WTC11 (cell line): ENCODE measurements around the gene VWA3B.
"Not testable (repeated sequence)": the region's sequence is repeated elsewhere in the genome, so short reads cannot be mapped to it uniquely, and the experiment has no call there.

Source experiments
- ELF4 ChIP-seq: sonication (generic); formaldehyde crosslinking; IDR thresholded peaks from 2 replicates; pipeline ENCODE4 v1.8.1; 2022; ENCODE audit warnings: low read depth, mild to moderate bottlenecking, moderate library complexity, missing genetic modification reagents
- GRHL2 ChIP-seq: fragments of 250-450 bp; sonication (Bioruptor Pico); IDR thresholded peaks from 2 replicates; pipeline ENCODE4 v1.8.0; 2022; ENCODE audit warnings: mild to moderate bottlenecking, moderate library complexity; ENCODE audit not compliant: insufficient replicate concordance, severe bottlenecking
- ZNF121 ChIP-seq: sonication (generic); formaldehyde crosslinking; IDR thresholded peaks from 2 replicates; pipeline ENCODE4 v1.8.0; 2023; ENCODE audit warnings: missing genetic modification reagents
- TF ChIP-seq, protein P1 (sequence below): fragments of 200-600 bp; IDR thresholded peaks from 2 replicates; pipeline ENCODE4 v1.8.0; 2022; ENCODE audit warnings: antibody characterized with exemption
- TF ChIP-seq, protein P2 (sequence below): sonication (generic); formaldehyde crosslinking; IDR thresholded peaks from 2 replicates; pipeline ENCODE4 v1.8.1; 2023; ENCODE audit warnings: mild to moderate bottlenecking, missing genetic modification reagents, borderline replicate concordance

DNA sequence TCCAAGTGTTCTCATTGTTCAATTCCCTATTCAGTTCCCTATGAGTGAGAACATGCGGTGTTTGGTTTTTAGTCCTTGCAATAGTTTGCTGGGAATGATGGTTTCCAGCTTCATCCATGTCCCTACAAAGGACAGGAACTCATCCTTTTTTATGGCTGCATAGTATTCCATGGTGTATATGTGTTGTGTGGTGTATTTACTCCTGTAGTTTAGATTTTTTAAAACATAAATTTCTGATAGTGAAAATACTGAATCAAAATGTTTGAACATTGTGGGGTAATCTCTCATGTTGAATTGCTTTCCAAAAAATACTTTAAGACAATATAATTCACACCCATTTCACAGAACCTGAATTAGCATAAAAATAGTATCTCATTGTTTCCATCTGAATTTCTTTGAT lies 60.9 kb downstream of the VWA3B start:
- not testable (repeated sequence) for TF ChIP-seq GRHL2, ELF4, ZNF121 (CRISPR knock-in tag)
- TF ChIP-seq, protein P1, sequence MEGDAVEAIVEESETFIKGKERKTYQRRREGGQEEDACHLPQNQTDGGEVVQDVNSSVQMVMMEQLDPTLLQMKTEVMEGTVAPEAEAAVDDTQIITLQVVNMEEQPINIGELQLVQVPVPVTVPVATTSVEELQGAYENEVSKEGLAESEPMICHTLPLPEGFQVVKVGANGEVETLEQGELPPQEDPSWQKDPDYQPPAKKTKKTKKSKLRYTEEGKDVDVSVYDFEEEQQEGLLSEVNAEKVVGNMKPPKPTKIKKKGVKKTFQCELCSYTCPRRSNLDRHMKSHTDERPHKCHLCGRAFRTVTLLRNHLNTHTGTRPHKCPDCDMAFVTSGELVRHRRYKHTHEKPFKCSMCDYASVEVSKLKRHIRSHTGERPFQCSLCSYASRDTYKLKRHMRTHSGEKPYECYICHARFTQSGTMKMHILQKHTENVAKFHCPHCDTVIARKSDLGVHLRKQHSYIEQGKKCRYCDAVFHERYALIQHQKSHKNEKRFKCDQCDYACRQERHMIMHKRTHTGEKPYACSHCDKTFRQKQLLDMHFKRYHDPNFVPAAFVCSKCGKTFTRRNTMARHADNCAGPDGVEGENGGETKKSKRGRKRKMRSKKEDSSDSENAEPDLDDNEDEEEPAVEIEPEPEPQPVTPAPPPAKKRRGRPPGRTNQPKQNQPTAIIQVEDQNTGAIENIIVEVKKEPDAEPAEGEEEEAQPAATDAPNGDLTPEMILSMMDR = not testable (repeated sequence)
- TF ChIP-seq, protein P2, sequence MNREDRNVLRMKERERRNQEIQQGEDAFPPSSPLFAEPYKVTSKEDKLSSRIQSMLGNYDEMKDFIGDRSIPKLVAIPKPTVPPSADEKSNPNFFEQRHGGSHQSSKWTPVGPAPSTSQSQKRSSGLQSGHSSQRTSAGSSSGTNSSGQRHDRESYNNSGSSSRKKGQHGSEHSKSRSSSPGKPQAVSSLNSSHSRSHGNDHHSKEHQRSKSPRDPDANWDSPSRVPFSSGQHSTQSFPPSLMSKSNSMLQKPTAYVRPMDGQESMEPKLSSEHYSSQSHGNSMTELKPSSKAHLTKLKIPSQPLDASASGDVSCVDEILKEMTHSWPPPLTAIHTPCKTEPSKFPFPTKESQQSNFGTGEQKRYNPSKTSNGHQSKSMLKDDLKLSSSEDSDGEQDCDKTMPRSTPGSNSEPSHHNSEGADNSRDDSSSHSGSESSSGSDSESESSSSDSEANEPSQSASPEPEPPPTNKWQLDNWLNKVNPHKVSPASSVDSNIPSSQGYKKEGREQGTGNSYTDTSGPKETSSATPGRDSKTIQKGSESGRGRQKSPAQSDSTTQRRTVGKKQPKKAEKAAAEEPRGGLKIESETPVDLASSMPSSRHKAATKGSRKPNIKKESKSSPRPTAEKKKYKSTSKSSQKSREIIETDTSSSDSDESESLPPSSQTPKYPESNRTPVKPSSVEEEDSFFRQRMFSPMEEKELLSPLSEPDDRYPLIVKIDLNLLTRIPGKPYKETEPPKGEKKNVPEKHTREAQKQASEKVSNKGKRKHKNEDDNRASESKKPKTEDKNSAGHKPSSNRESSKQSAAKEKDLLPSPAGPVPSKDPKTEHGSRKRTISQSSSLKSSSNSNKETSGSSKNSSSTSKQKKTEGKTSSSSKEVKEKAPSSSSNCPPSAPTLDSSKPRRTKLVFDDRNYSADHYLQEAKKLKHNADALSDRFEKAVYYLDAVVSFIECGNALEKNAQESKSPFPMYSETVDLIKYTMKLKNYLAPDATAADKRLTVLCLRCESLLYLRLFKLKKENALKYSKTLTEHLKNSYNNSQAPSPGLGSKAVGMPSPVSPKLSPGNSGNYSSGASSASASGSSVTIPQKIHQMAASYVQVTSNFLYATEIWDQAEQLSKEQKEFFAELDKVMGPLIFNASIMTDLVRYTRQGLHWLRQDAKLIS (CRISPR knock-in tag) = not testable (repeated sequence)
